EH (cell line): ENCODE measurements around the gene CRIP3.

ENCODE experiments used
- DNase-seq: peaks from one replicate; pipeline ENCODE4 v3.0.0-alpha.2; 2015; ENCODE audit warnings: low read depth

Gene CRIP3

DNA sequence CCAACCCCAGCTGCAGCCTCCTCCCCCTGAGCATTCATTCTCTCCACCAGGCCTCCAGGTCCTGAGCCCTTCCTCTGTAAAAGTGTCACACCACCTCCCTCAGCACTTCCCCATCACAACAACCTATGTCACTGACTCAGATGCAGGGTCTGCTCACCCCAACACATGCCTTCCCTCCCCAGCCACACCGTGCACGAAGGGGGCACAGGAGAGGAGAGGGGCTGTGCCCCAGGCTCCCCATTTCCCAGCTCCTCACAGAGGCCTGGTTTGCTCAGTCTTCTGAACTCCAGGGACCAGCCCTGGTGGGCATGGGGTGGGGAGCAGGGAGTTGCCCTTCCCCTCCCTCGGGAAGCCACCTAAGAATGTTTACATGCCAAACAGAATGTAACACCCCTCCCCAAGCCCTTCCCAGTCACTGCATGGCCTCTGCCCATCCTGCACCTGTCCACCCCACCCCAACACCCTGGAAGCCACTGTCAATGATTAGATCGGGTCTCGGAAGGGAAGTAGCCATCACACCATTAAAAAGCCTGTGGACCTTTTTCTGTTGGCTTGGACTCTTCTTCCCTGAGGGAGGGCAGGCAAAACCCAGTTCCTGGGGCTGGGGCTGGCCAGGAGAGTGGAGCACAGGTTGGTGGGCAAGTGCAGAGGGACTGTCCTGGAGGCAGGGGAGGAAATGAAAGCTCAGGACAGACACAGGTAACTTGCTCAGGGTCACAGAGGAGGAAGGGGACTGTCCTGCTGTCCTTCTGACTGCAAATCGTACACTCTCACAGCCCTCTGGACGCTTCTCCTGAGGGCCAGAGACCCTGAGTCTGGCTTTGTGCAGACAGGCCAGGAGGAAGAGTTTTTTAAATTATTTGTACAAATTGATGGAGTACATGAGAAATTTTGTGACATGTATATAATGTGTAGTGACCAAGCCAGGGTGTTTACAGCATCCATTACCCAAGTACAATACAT lies 20.6 kb downstream of the CRIP3 start:
- DNase-seq, result no peak

- DNase-seq, result no peak
These were observed 21.5 kb downstream of the CRIP3 start for GRCh38 chr6:43286980-43287716.

GRCh38 chr6:43286456-43286979 lies 22.1 kb downstream of the CRIP3 start:
- no peak for DNase-seq

GRCh38 chr6:43285832-43286231 lies 22.8 kb downstream of the CRIP3 start:
- no peak for DNase-seq

DNA sequence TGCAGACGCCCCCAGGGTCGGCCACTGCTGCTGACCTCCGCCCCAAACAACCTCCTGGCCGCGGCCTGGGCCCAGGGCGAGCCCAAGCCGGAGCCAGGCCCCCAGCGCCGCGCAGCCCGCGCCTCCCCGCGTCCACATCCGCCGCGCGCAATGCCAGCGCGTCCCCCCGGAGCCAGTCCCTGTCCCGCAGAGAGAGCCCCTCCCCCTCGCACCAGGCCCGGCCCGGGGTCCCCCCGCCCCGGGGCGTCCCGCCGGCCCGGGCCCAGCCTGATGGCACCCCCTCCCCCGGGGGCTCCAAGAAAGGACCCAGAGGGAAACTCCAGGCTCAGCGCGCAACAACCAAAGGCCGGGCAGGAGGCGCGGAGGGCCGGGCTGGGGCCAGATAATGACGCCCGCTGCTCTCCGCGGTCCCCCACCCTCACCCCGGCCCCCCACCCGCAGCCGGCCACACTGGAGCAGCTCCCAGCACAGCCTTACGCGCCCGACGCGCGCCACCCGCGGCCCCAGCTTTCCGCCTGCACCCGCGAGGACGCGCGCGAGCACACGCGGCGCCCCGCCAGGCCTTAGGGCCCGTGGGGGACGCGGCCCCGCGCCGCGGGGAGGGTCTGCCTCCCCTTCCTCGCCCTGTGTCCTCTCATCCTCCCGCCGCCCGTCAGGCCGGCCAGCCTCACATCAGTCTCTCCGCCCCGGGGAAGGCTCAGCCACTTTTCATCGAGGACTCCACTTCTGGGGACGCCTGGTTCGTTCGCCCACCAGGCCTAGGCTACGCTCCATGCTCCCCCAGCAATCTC lies 23.4 kb downstream of the CRIP3 start:
- DNase-seq, result no peak

- DNase-seq, result no peak
These were observed 24.7 kb downstream of the CRIP3 start for GRCh38 chr6:43283905-43284304.

GRCh38 chr6:43283514-43283901 lies 25.1 kb downstream of the CRIP3 start:
- no peak for DNase-seq

DNA sequence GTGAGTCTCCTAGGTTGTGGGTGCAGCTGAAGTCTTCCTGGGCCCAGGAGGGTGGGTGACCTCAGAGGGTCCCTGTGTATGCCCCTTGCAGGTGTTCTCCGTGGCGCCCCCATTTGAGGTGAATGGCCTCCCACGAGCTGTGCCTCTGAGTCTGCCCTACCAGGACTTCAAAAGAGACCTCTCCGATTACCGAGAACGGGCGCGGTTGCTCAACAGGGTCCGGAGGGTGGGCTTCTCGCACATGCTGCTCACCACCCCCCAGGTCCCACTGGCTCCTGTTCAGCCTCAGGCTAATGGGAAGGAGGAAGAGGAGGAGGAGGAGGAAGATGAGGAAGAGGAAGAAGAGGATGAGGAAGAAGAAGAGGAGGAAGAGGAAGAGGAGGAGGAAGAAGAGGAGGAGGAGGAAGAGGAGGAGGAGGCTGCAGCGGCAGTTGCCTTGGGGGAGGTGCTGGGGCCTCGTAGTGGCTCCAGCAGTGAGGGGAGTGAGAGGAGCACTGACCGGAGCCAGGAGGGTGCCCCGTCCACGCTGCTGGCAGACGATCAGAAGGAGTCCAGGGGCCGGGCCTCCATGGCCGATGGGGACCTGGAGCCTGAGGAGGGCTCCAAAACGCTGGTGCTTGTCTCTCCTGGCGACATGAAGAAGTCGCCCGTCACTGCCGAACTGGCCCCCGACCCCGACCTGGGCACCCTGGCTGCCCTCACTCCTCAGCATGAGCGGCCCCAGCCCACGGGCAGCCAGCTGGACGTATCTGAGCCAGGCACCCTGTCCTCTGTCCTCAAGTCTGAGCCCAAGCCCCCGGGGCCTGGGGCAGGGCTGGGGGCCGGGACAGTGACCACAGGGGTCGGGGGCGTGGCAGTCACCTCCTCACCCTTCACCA lies 25.8 kb downstream of the CRIP3 start:
- no peak for DNase-seq

GRCh38 chr6:43282060-43282459 lies 26.6 kb downstream of the CRIP3 start:
- DNase-seq, result no peak

DNA sequence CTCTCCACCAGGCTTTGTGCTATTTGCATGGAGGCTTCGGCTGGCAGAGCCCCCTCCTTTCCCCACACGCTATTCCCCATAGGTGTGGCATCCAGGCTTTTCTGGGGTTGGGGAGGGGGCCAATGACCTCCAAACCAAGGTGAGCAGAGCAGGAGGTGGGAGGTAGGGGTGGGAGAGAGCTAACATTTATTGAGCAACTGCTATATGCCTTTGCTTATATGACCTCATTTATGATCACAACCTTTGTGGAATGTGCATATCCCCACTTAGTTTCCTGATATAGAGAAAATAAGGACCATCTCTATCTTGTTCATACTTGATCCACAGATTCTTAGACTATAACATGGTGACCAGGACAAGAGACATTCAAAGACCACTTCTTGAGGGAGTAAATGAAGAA lies 28.4 kb downstream of the CRIP3 start:
- DNase-seq, result no peak

GRCh38 chr6:43278524-43279078 lies 30.0 kb downstream of the CRIP3 start:
- peak; percentile 74 for DNase-seq

DNA sequence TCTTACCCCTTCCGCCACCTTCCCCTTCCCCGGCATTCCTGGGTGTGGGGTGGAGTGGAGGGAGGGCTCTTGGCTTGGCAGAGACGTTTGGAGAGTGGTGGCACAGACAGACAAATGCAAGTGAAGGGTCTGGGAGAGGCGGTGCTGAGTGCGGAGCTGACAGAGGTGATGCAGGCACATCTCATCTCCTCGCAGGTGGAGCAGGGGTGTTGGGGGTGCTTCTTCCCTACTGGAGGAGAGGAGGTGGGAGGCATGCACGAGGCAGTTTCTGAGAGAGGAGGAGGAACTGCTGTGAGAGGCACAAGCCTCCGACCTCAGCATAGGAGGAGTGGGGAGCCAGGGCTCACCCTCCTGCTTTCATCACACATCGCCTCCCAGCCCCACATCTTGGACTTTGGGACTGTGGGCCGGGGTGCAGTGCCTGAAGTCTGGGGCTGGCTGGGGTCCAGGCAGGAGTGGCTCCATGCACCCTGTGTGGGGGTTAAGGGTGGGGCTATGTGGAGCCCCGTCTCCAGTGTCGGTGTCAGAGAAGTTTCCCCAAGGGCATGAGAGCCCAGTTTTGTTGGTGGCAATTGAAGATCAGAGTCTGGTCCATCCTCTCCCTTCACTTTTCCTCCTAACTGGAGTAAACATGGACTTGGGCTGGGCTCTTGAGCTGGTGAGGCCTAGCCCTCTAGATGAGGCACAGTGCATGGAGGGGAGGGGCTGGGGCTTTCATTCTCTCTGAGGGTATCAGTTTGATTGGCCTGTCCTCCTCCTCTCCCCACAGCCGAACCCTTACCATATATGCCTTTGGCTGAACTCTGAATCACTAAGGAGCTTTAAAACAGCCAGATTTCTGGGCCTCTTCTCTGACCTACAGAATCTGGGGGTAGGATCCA lies 30.7 kb downstream of the CRIP3 start:
- DNase-seq, result peak; percentile 50

- DNase-seq, result no peak
These were observed 31.4 kb downstream of the CRIP3 start for GRCh38 chr6:43277306-43277642.

GRCh38 chr6:43276577-43277305 lies 31.9 kb downstream of the CRIP3 start:
- DNase-seq, result no peak

GRCh38 chr6:43275801-43276576 lies 32.6 kb downstream of the CRIP3 start:
- DNase-seq, result no peak

DNA sequence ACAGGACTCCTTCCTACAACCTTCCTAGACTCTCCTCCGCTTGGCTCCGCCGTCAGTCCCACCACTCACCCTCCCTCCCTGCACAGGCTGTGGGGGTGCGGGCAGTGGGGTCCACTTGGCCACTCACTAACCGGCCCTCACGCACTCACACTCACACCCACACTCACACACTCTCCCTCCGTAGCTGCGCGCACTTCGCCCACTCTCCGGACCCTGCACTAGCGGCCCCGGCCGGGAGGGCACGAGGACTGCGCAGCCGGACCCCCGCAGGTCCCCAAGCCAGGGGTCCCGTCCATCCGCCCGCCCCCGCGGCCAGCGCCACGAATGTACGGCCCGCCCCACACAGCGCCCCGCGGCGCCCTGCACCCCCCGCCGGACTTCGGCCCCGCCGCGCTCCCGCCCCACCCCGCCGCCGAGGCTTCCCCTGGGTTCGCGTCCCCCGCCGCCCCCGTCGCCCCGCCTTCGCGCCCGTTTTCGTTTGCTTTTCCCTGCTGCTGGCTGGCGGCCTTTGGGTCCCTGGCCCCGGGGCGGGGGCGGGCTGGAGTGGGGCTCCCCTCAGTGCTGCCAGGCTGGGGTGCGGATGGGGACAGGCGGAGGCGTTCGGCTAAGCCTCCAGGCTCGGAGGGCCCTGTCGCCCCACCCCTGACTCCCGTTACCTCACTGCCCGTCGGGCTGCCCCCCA lies 33.6 kb downstream of the CRIP3 start:
- DNase-seq, result no peak

GRCh38 chr6:43274127-43274915 lies 34.3 kb downstream of the CRIP3 start:
- DNase-seq, result no peak
